WTC11 (cell line): Measurements from ENCODE around the gene BMP8B. TPM values are rescaled to one million over a fixed set of nuclear protein-coding genes. Genes with fewer than 3 reads are reported as not detected.

Source experiments
- ATAC-seq: fragments of 200-7000 bp; cut with Tn5 transposase; 2 replicates; pipeline ENCODE4 v1.10.0; 2021; ENCODE audit warnings: mild to moderate bottlenecking, moderate library complexity
- CTCF ChIA-PET: fragments of 300-600 bp; sonication (Branson Sonifier 250); formaldehyde crosslinking; loops from one replicate; lab custom pipeline; 2021; ENCODE audit warnings: antibody characterized with exemption; lab: Charles Lee
- POLR2A ChIA-PET: fragments of 350-600 bp; sonication (Branson Sonifier 250); formaldehyde crosslinking; loops from one replicate; lab custom pipeline; 2021; ENCODE audit warnings: antibody characterized with exemption; lab: Charles Lee
- DNase-seq: peaks from one replicate; pipeline ENCODE4 v3.0.0; 2021; ENCODE audit warnings: low spot score
- H3K27ac Mint-ChIP-seq: 2 replicates; pipeline ENCODE4 v1.8.0; 2021; ENCODE audit warnings: mixed read lengths
- H3K27me3 Mint-ChIP-seq: 2 replicates; pipeline ENCODE4 v1.8.0; 2021; ENCODE audit warnings: low read depth, mild to moderate bottlenecking, moderate library complexity, mixed read lengths
- H3K36me3 Mint-ChIP-seq: 2 replicates; pipeline ENCODE4 v1.8.0; 2021; ENCODE audit warnings: mixed read lengths
- H3K4me1 Mint-ChIP-seq: 2 replicates; pipeline ENCODE4 v1.8.0; 2022; ENCODE audit warnings: mixed read lengths
- H3K4me3 Mint-ChIP-seq: 2 replicates; pipeline ENCODE4 v1.8.0; 2021; ENCODE audit warnings: mild to moderate bottlenecking, moderate library complexity, mixed read lengths
- H3K9me3 Mint-ChIP-seq: 2 replicates; pipeline ENCODE4 v1.8.0; 2021; ENCODE audit warnings: mixed read lengths
- ATF1 ChIP-seq: sonication (generic); formaldehyde crosslinking; IDR thresholded peaks from 2 replicates; pipeline ENCODE4 v1.8.1; 2023; ENCODE audit warnings: mild to moderate bottlenecking, moderate library complexity, missing genetic modification reagents
- CBFB ChIP-seq: sonication (generic); formaldehyde crosslinking; IDR thresholded peaks from 2 replicates; pipeline ENCODE4 v1.8.1; 2022; ENCODE audit warnings: mild to moderate bottlenecking, low read depth, missing genetic modification reagents
- ETV6 ChIP-seq: sonication (generic); formaldehyde crosslinking; IDR thresholded peaks from 2 replicates; pipeline ENCODE4 v1.8.1; 2022; ENCODE audit warnings: mild to moderate bottlenecking, missing genetic modification reagents
- GABPB1 ChIP-seq: sonication (generic); formaldehyde crosslinking; IDR thresholded peaks from 2 replicates; pipeline ENCODE4 v1.8.1; 2023; ENCODE audit warnings: mild to moderate bottlenecking, missing genetic modification reagents
- GTF2I ChIP-seq: fragments of 250-450 bp; sonication (Bioruptor Pico); conservative IDR thresholded peaks from 2 replicates; pipeline ENCODE4 v1.4.0; 2021; ENCODE audit warnings: mild to moderate bottlenecking
- IRF1 ChIP-seq: sonication (generic); formaldehyde crosslinking; IDR thresholded peaks from 2 replicates; pipeline ENCODE4 v1.8.0; 2023; ENCODE audit warnings: missing genetic modification reagents
- MYBL2 ChIP-seq: sonication (generic); formaldehyde crosslinking; IDR thresholded peaks from 2 replicates; pipeline ENCODE4 v1.8.1; 2023; ENCODE audit warnings: mild to moderate bottlenecking, moderate library complexity, missing genetic modification reagents
- RELA ChIP-seq: sonication (generic); formaldehyde crosslinking; IDR thresholded peaks from 2 replicates; pipeline ENCODE4 v1.8.1; 2022; ENCODE audit warnings: missing genetic modification reagents, mild to moderate bottlenecking, borderline replicate concordance
- USF2 ChIP-seq: sonication (generic); formaldehyde crosslinking; IDR thresholded peaks from 2 replicates; pipeline ENCODE4 v1.8.1; 2023; ENCODE audit warnings: mild to moderate bottlenecking, missing genetic modification reagents, moderate library complexity
- ZNF423 ChIP-seq: fragments of 250-450 bp; sonication (Bioruptor Pico); IDR thresholded peaks from 2 replicates; pipeline ENCODE4 v2.1.2; 2022; ENCODE audit warnings: mild to moderate bottlenecking, moderate library complexity
- total RNA-seq: library from RNA; stranded (reverse); gene quantifications from 3 replicates; pipeline ENCODE4 v1.2.3, GENCODE V29; 2021
- TF ChIP-seq, protein P1 (sequence below): sonication (generic); formaldehyde crosslinking; IDR thresholded peaks from 2 replicates; pipeline ENCODE4 v1.8.0; 2022; ENCODE audit warnings: mild to moderate bottlenecking, missing genetic modification reagents

The BMP8B gene
- total RNA-seq, 1 experiment from 2014 or later: 0.74 TPM

GRCh38 chr1:39707506-39707905 lies 81.2 kb downstream of the BMP8B start:
- no peak overlapping the region for H3K4me3 Mint-ChIP-seq
- H3K9me3 Mint-ChIP-seq: no peaks in the 10 kb centered on the region
- POLR2A ChIA-PET: no interaction called here
- H3K4me1 Mint-ChIP-seq: peaks cover 12% of the 10 kb centered on the region
- no peaks in the 10 kb centered on the region for H3K36me3 Mint-ChIP-seq
- DNase-seq (no peak), ATAC-seq (no peak)
- no peak overlapping the region for H3K27ac Mint-ChIP-seq
- CTCF ChIA-PET: interaction anchor here (2.1 to 2.3 kb wide), 2 partner anchors 36 to 50 kb away, joined by 6 read pairs; partner anchors contain the start of gene NT5C1A
- H3K27me3 Mint-ChIP-seq: peaks cover 100% of the 10 kb centered on the region
- TF ChIP-seq ETV6 (CRISPR knock-in tag) (no peak), IRF1 (CRISPR knock-in tag) (no peak), RELA (no peak), GTF2I (CRISPR knock-in tag) (no peak), USF2 (CRISPR knock-in tag) (no peak), ATF1 (CRISPR knock-in tag) (no peak), MYBL2 (CRISPR knock-in tag) (no peak), ZNF423 (CRISPR knock-in tag) (no peak), CBFB (CRISPR knock-in tag) (no peak), GABPB1 (CRISPR knock-in tag) (no peak)
- TF ChIP-seq, protein P1, sequence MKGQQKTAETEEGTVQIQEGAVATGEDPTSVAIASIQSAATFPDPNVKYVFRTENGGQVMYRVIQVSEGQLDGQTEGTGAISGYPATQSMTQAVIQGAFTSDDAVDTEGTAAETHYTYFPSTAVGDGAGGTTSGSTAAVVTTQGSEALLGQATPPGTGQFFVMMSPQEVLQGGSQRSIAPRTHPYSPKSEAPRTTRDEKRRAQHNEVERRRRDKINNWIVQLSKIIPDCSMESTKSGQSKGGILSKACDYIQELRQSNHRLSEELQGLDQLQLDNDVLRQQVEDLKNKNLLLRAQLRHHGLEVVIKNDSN (CRISPR knock-in tag): no peak
- TF ChIP-seq, all 79 proteins: peak for 0

Other genes with a start within 250 kb of the BMP8B start
- 269 to 293 TPM (median 271 TPM) in 3 replicates for gene PABPC4, start 212.1 kb downstream of the BMP8B start, total RNA-seq
- gene HEYL, start 149.2 kb downstream of the BMP8B start, total RNA-seq: 2.3 to 3.6 TPM (median 3.2 TPM) in 3 replicates
- gene NT5C1A, start 116.8 kb downstream of the BMP8B start, total RNA-seq: not detected in 3 replicates
- 0.50 to 0.80 TPM (median 0.60 TPM) in 3 replicates for gene HPCAL4, start 97.4 kb downstream of the BMP8B start, total RNA-seq
- gene PPIE, start 50.0 kb downstream of the BMP8B start, total RNA-seq: 42.5 to 50.7 TPM (median 48.9 TPM) in 3 replicates
- gene OXCT2, start 17.5 kb downstream of the BMP8B start, total RNA-seq: 1.7 to 2.4 TPM (median 2.3 TPM) in 3 replicates
- 26.3 to 31.4 TPM (median 27.3 TPM) in 3 replicates for gene TRIT1, start 94.6 kb upstream of the BMP8B start, total RNA-seq
- 31.0 to 32.6 TPM (median 32.2 TPM) in 3 replicates for gene MYCL, start 113.1 kb upstream of the BMP8B start, total RNA-seq
- gene MFSD2A, start 166.3 kb upstream of the BMP8B start, total RNA-seq: 11.5 to 14.0 TPM (median 12.9 TPM) in 3 replicates